GM21390 (cell line): Measurements from ENCODE around the gene DPP10.

Experiments
- ATAC-seq: cut with Tn5 transposase; IDR thresholded peaks from one replicate; pipeline ENCODE4 v1.9.1; 2021; ENCODE audit not compliant: unreplicated experiment

DPP10 gene

DNA sequence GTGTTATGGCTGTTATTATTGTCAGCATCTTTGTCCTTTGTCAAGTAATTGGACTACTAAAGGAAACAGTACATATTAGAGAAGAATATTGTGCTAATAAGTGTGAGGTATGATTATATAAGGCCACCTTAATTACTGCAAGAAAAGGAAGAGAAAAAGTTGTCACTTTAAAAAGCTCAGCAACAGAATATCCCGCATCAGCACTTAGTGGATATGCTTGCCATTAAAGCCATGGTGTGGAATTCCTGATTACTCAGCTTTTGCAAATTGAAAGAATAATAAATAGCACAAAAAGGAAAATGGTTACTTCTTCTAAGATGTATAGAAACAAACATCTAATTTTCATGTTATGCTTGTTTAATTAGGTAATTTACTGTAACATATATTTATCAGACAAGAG is 347.5 kb downstream of the DPP10 start:
- ATAC-seq = no peak

DNA sequence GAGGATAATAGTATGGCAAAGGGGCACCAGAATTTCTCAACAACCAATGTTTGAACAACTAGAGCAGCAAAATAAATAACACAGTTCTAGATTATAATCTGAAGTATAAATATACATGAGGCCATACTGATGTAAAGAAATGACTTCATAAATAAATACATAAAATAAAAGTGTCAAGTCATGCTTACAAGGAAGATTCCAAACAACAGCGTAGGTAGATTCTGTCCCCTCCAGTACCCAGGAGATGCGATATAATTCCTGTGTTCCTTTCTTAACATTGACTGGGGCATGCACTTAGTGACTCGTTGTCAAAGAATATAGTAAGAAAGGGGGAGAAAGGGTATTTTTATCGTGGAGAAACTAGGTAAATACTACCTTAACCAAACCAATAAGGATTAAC is 355.1 kb downstream of the DPP10 start:
- no peak for ATAC-seq

DNA sequence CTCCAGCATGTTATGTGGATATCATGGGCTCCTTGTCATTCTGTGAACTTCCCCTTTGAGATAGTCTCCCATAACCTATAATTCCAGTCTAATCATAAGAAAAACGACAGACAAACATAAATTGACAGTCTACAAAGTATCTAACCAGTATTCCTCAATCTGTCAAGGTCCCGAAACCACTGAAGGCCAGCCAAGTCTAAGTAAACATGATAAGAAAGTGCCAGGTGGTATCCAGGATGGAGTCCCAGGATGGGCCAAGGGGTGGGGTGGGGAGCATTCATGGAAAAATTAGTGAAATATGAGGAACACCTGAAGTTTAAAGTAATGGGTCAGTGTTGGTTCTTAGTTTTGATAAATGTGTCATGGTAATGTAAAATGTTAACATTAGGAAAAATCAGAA is 355.5 kb downstream of the DPP10 start:
- ATAC-seq = no peak

DNA sequence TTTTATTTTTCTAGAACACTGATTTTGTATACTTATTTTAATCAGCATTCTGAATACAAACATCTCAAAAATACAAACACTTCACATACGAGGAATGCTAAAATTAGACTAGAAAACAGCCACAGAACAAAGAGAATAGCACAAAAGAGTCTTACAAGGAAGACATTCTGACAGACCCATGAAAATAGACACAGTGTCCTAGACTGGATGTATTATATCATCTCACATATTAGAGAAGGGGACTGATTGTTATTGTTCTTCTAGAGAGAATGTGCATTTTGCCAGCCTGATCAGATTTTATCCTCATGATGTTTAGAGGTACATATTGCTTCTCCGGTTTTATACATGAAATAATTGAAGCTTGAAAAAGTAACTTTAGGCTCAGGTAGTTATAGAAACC is 357.9 kb downstream of the DPP10 start:
- no peak for ATAC-seq

DNA sequence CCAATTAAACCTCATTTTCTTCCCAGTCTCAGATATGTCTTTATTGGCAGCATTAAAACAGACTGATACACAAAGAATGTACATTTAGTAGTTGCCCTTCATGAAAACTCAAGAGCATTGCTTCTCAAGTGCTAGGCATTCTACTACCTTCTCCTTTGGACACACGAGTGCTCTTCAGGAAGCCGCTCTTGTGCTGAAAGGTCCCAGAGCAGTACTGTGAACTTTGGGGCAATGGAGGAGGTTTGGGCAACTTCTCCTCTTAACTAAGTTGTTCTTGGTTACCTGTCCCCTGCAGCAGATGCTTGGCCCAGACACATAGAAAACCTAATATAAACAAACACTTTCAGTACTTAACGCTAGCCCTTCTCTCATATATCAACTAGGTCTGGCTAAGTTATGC is 362.8 kb downstream of the DPP10 start:
- ATAC-seq = no peak

DNA sequence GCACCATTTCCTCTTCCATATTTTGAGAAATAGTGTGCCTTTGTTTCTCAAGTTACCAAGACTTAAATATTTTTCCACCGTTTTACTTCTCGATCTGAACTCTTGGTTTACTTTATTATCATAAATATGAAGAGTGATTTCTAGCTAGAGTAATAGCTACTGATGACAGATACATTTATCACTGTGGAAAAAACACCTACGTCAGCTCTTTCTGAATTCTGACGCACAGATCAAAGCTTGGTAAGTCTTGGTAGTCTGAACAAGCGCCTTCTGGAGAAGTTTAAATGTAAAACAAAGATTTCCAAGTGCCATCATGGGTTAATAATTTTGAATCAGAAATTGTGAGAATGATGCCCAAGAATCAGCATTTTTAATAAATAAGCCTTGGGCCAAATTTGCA is 367.7 kb downstream of the DPP10 start:
- no peak for ATAC-seq

DNA sequence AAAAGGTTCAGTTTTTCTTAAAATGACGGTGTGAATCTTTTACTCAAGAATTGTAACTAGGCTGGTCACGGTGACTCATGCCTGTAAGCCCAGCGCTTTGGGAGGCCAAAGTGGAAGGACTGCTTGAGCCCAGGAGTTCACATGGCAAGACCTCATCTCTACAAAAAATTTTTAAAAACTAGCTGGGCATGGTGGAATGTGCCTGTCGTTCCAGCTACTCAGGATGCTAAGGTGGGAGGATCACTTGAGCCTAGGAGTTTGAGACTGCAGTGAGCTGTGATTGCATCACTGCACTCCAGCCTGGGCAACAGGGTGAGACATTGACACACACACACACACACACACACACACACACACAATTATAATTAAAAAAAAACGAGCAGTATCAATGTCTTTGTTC is 369.8 kb downstream of the DPP10 start:
- ATAC-seq = no peak

DNA sequence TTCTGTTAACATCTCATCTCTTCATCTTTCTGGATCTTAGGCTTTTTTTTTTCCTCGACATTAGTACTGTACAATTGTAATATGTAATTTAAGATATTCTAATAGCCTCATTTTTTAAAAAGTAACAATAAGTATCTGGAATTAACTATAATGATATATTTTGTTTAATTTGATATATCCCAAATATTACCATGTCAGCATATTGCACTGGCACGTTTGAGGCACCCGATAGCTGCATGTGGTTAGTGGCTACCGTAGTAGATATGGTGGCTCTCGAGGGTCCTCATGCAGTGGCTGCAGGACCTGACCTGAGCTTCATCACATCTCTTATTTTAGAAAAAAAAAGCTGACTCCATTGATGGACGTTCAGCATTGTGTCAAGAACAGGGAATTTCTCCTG is 371.9 kb downstream of the DPP10 start:
- no peak for ATAC-seq

DNA sequence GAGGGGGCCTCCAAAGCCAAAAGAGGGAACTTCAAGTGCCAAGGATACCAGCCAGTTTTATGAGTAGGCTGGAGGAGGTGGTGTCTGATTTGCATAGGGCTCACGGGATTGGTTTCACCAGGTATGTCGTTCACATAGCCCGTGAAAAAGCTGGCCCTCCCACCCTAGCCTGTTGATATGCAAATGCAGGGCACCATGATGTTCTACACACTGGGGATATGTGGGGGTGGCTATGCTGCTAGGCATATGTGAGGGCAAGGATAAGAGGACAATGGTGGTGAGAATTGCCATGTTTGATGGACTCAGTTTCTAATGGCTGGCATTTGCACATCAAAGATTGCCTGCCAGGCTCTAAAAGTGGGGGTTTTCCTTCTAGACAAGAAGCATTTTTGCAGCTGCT is 378.6 kb downstream of the DPP10 start:
- no peak for ATAC-seq

DNA sequence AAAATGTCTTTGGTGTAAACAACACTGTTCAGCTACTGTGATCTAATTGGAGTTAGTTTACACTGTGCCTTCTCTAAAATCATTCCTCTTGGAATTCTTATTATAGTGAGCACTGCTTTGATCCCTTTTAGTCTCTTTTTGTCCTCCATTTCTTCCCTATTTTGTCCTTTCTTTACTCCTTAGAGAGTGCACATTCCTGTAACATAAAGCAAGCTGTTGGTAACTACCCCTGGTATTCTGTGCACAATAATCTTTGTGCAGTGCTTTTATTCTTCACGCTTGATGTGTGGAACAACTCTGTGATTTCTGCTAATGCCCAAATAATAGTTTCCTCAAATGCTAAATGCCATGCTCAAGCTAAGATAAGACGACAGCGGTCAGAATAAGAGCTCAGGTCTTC is 401.5 kb downstream of the DPP10 start:
- no peak for ATAC-seq

DNA sequence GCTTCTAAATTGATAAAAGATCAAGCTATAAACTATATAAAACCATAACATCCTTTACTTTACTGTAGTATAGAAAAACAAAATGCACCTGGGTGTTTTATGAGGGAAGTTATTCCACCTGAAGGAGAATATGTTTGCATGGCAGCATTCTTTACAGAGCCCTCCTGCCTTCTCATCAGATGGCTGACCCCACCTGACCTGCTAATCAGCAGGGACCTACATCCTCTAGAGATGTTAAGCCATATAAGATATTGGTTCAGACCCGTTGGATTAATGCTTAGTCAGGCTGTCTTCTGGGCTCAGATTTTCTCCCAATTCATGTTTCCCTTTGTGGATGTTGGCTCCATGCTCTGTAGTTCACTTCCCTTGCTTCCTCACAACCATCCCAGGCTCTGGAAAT is 414.8 kb downstream of the DPP10 start:
- ATAC-seq = no peak

DNA sequence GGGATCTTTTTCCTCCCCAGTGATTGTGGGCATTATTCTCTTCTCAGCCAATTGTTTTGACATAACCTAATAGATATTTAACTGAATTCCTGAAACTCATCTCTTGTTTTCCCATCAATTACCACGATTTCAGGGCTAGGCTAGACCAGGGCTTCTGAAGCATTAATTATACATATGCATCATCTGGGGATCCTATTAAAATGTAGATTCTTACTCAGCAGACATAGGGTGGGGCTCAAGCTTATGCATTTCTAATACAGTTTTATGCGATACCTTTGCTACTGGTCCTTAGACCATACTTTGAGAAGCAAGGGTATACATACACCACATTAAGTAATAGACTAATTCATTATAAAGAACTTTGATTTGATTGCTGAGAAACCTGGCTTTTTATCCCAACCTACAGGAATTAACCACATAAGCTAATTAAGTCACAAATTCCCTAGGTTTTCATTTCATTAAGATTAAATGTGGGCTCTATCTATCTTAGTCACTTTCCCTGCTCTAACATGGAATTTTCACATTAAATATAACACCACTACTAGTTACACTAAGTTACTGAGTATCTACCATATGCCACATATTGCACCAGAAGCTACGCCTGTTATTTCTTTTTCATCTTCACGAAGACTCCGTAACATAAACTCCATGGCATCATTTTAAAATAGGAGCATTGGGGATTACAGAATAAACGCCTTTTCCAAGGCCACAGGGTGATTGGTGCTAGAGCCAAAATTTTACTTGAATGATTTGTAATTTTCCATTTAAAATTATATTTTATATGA is 417.5 kb downstream of the DPP10 start:
- no peak for ATAC-seq

DNA sequence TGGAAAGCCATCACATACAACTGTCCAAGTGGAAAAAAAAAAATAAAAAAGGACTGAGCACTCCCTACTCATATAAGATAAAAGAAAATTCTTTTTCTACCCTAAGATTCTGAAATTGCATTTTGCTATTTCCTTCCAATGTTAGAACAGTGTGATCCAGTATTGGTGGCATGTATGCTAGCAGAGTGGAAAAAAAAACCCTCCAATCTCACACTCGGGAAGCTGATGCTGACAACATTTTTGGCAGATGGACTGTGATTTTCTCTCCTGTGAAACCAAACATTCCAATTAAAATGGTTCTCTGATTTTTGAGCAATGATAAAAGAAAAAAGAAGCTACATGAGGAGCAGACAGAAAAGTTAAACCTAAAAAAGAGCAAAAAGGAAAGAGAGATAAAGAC is 419.8 kb downstream of the DPP10 start:
- ATAC-seq = no peak

DNA sequence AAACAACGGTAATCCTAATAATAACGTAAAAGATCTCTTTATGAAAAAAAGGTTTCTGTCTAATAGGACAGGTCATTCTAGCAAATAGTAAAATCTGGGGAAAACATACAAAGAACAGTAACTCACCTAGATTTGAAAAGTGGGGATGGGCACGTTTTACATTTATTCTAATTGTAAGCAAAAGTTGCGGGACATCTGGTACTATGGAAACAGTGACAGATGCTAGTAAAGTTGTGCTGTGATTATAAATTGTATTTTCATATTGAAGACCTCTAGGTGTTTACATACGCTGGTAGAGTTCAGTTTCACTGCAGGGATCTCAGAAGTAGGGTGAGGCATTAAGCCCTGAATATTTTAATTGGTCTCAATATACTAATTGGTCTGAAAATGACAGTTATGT is 422.5 kb downstream of the DPP10 start:
- no peak for ATAC-seq

DNA sequence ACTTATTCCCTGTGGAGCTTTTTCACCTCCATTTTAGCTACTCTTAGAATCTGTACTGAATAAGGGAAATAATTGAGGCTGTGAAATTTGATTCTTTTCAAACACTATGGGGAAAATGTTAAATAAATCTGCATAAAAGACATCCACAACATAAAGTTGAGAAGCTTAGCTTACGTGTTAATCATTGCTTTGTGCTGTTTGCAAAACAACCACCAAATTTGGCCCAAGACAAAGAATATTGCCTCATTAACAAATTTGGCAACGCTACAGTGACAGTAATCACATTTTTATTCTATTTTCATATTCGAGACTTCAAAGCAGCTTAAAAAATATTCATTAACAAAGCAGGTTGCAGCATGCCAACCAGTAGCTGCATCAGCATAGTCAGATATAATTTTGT is 437.6 kb downstream of the DPP10 start:
- ATAC-seq = no peak

DNA sequence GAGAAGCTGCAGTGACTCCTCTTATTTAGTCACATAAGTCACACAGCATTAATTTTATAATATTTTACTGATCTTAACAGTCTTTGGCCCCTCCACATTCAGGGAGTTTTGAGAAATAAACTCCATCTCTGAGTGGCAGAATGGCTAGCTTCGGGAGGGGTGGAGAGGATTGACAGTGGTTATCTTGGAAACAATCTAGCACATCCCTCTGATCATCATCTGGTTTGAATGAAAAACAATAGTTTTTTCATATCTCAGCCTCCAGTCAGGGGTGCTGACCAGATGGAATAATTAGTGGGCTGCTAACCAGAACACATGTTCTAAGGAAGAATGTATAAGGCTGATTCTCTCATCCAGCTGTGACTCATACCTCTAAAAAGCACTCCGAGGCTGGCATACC is 477.5 kb downstream of the DPP10 start:
- no peak for ATAC-seq

DNA sequence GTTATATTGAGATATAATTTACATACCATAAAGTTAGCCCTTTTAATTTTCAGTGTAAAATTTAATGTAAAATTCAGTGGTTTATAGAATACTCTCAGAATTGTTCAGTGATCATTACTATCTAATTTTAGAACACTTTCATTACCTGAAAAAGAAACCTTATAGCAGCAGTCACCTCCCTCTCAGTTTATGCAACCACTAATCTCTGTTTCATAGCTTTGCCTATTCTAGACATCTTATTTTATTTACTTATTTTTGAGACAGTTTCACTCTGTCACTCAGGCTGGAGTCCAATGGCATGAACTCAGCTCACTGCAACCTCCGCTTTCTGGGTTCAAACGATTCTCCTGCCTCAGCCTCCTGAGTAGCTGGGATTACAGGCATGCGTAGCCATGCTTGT is 479.6 kb downstream of the DPP10 start:
- ATAC-seq = no peak

DNA sequence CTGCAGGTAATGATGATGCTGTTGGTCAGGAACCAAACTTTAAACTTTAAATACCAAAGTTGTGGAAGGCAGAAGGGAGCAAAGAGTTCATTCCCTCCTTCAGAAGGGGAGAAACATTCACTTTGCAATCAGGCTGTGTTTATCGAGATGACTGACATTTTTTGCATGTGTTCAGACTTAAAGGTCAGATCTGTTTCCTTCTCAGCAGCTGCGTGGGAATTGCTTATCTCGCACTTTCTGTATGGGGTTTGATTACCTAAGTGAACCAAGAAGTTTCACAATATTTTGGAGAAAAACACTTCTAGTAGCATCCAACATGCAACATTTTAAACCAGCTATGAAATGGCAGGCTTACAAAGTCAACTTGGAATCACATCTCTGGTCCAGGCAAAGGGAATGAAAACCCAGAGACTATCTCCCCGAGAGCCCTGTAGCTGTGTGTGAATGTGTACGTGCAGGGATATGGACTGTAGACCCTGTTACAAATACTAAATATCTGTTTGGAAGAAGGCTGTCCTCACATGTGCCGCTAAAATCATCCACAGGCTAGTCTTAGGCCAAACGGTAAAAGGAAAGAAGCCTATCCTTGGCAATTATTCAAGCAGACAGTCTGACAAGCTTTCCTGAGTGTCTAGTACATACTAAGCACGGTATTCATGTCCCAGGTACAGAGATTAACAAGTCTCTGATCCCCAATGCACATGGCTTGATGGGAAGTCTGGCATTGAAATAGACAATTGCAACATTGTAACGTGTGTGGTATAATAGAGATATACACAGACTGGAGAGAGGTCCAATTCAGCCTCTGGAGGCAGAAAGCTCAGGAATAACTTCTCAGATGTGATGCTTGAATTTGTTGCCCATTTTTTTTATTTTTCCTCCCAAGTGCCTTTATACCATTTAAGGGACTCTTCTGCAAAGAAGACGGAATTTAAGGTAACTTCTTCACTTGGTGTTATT is 483.1 kb downstream of the DPP10 start:
- no peak for ATAC-seq

DNA sequence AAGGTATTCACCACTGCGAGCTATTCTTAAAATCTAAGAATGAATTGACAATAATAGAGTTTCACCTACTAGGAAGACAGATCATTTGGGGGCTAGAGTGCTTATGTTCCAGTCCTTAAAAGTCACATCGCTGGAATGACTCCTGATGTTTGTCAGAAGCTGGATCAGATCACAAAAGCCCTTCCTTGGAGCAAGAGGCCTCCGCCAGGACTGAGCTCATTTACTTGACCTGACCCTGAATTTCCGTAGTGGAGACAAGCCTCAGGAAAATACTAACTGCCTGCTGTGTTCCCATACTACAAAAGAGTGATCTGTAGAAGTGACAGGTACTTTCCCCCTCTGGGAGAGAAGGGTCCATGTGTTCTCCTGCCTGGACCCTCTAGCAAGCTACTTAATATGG is 483.9 kb downstream of the DPP10 start:
- ATAC-seq = no peak

DNA sequence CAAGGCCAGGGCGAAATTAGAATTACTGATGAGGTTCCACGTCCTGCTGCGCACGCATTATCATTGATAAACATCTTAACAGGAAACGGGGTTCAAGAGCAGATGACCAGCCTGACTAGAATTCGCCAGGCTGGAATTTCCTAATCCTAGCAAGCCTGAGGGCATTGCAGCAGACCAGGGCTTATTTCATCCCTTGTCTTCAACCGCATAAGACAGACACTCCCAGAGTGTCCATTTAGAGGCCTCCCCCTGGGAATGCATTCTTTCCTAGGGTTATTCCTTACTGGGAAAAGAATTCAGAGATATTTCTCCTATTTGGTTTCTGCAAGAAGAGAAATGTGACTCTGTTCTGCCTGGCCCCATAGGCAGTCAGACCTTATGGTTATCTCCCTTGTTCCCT is 486.8 kb downstream of the DPP10 start:
- ATAC-seq = no peak

DNA sequence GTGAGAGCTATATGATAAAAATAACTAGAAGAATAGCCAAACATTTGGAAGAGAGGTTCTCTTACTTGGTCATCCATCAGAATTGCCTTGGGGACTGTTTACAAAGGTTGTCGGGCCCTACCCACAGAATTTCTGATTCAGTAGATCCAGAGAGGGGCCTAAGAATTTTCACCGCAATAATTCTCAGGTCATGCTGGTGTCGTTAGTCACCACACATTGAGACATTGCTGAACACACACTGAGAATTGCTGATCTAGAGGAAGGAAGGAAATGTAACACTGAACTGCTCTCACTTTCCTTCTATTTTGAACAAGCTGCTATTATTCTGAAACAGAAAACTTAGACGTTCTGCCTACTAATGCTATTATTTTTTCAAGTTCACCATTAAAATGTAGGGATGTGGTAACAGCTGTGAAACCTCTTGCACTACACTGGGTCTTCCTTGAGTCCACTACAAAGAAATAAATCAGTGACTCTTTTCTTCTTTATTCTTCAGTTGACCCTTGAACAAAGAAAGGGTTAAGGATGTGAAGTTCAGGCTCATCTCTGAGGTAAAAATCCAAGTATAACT is 491.3 kb downstream of the DPP10 start:
- ATAC-seq = no peak

DNA sequence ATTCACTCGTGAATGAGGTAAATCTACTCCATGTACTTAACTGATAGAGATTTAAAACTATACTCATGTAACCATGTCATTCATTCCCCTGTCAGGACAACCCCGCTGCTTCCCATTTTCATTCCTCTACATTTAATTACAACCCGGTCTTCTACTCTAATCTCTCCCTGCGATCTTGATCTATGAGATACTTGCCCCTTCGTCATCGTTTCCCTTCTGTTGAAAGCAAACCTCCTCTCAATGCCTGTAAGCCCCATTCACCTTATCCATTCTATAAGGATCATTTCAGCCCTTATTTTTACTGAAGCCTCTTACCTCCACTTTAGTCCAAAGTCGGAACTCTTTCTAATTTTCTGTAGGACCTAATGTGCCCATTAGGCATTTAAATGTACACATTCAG is 492.6 kb downstream of the DPP10 start:
- ATAC-seq = no peak
